HCT116 (cell line): ENCODE data around the gene HADH. TPM values are rescaled to one million over a fixed set of nuclear protein-coding genes. Genes with fewer than 3 reads are reported as not detected.

Source experiments
- ATAC-seq: fragments of 200-7000 bp; cut with Tn5 transposase; 2 replicates; pipeline ENCODE4 v1.9.1; 2020; ENCODE audit warnings: mild to moderate bottlenecking, moderate library complexity
- BruUV-seq: library from RNA; stranded (reverse); fragments of 400-500 nt; replicated peaks from 2 replicates; lab custom pipeline; 2021; lab: Mats Ljungman, UMichigan
- CTCF ChIA-PET: fragments of 300-600 bp; sonication (Branson Sonifier 250); formaldehyde crosslinking; loops from one replicate; lab custom pipeline; 2021; ENCODE audit warnings: antibody characterized with exemption; lab: Charles Lee
- POLR2A ChIA-PET: fragments of 300-600, 350-600 bp; sonication (Branson Sonifier 250); formaldehyde crosslinking; loops from one replicate; lab custom pipeline; 2021; ENCODE audit warnings: antibody characterized with exemption; lab: Charles Lee
- RAD21 ChIA-PET, 2 experiments: fragments of 300-600 bp; sonication (Branson Sonifier 250); formaldehyde crosslinking; loops; one replicate each; lab custom pipeline; 2023; ENCODE audit warnings: low total read pairs in 2 of 2; ENCODE audit not compliant: uncharacterized antibody in 2 of 2, unreplicated experiment in 2 of 2, low non-redundant PET in 1 of 2; lab: Charles Lee
- DNase-seq: peaks from one replicate; pipeline ENCODE4 v3.0.0-alpha.2; 2010; ENCODE audit warnings: low read depth, low spot score
- H2AFZ ChIP-seq: fragments of 200-600 bp; shearing (Covaris generic), sonication (generic); 2 replicates; pipeline ENCODE4 v1.6.1; 2017; ENCODE audit warnings: low read depth, mixed run types, mixed read lengths, antibody characterized with exemption, low read length; ENCODE audit not compliant: poor library complexity, severe bottlenecking
- H3K27ac ChIP-seq: 2 replicates; pipeline ENCODE4 v1.5.1; 2012; ENCODE audit warnings: low read depth, low read length
- H3K27me3 ChIP-seq: fragments of 200-600 bp; sonication (generic); 2 replicates; pipeline ENCODE4 v1.6.1; 2016; ENCODE audit warnings: mixed run types, low read length, mixed read lengths; ENCODE audit not compliant: insufficient read depth
- H3K36me3 ChIP-seq, 2 experiments: fragments of 200-500 bp in 1 of 2; fragments of 200-600 bp in 1 of 2; sonication (Bioruptor generic) in 1 of 2; sonication (generic) in 1 of 2; 2 replicates each; pipeline versions ENCODE4 v1.5.1 to v1.6.1; 2014 to 2016; ENCODE audit warnings: low read length in 2 of 2, inconsistent platforms in 1 of 2, mixed read lengths in 1 of 2, mixed run types in 1 of 2; ENCODE audit not compliant: insufficient read depth in 2 of 2, control insufficient read depth in 1 of 2
- H3K4me1 ChIP-seq, 2 experiments: fragments of 200-600 bp in 1 of 2; sonication (generic) in 1 of 2; 2 replicates each; pipeline versions ENCODE4 v1.5.1 to v1.6.1; 2012 to 2017; ENCODE audit warnings: low read length in 2 of 2, inconsistent platforms in 1 of 2, mild to moderate bottlenecking in 1 of 2, mixed read lengths in 1 of 2, mixed run types in 1 of 2, moderate library complexity in 1 of 2; ENCODE audit not compliant: insufficient read depth in 2 of 2, control insufficient read depth in 1 of 2
- H3K4me2 ChIP-seq: fragments of 200-600 bp; sonication (generic); 2 replicates; pipeline ENCODE4 v1.6.1; 2017; ENCODE audit warnings: mixed run types, low read length, mixed read lengths
- H3K4me3 ChIP-seq, 2 experiments: fragments of 200-600 bp in 1 of 2; sonication (generic) in 1 of 2; replicated peaks in 1 of 2; 2 replicates each; pipeline ENCODE4 v1.5.1; 2011 to 2016; ENCODE audit warnings: low read length in 2 of 2, control low read depth in 1 of 2, low read depth in 1 of 2, mild to moderate bottlenecking in 1 of 2, mixed read lengths in 1 of 2, mixed run types in 1 of 2
- H3K79me2 ChIP-seq: fragments of 200-600 bp; sonication (generic); 2 replicates; pipeline ENCODE4 v1.6.1; 2017; ENCODE audit warnings: mild to moderate bottlenecking, mixed run types, low read length, moderate library complexity, mixed read lengths; ENCODE audit not compliant: insufficient read depth
- H3K9ac ChIP-seq: fragments of 200-600 bp; sonication (generic); 2 replicates; pipeline ENCODE4 v1.6.1; 2016; ENCODE audit warnings: low read length, mixed read lengths
- H3K9me2 ChIP-seq: fragments of 200-600 bp; sonication (generic), shearing (Covaris generic); 2 replicates; pipeline ENCODE4 v1.6.1; 2017; ENCODE audit warnings: mixed run types, mild to moderate bottlenecking, moderate library complexity; ENCODE audit not compliant: insufficient read depth
- H3K9me3 ChIP-seq, 2 experiments: fragments of 200-500 bp in 1 of 2; fragments of 200-600 bp in 1 of 2; sonication (Bioruptor generic) in 1 of 2; sonication (generic) in 1 of 2; 2 replicates each; pipeline ENCODE4 v1.6.1; 2014 to 2017; ENCODE audit warnings: low read length in 2 of 2, mixed read lengths in 2 of 2, inconsistent platforms in 1 of 2, low read depth in 1 of 2, mild to moderate bottlenecking in 1 of 2, mixed run types in 1 of 2, moderate library complexity in 1 of 2; ENCODE audit not compliant: control insufficient read depth in 1 of 2, insufficient read depth in 1 of 2
- H4K20me1 ChIP-seq: fragments of 200-600 bp; sonication (generic), shearing (Covaris generic); 2 replicates; pipeline ENCODE4 v1.6.1; 2017; ENCODE audit warnings: mixed run types, mild to moderate bottlenecking, moderate library complexity; ENCODE audit not compliant: insufficient read depth
- EGR1 ChIP-seq: IDR thresholded peaks from 2 replicates; pipeline ENCODE4 v1.6.1; 2012; ENCODE audit warnings: low read depth
- EZH2phosphoT487 ChIP-seq: fragments of 200-600 bp; IDR thresholded peaks from 2 replicates; pipeline ENCODE4 v1.6.1; 2018; ENCODE audit warnings: antibody characterized with exemption, borderline replicate concordance
- FOSL1 ChIP-seq: IDR thresholded peaks from 2 replicates; pipeline ENCODE4 v1.6.1; 2012; ENCODE audit warnings: low read depth
- JUND ChIP-seq: IDR thresholded peaks from 2 replicates; pipeline ENCODE4 v1.6.1; 2012
- POLR2A ChIP-seq: IDR thresholded peaks from 2 replicates; pipeline ENCODE4 v1.7.0; 2011; ENCODE audit warnings: borderline replicate concordance; ENCODE audit not compliant: insufficient read depth, insufficient read length; ENCODE audit errors: extremely low read depth
- POLR2AphosphoS5 ChIP-seq: IDR thresholded peaks from 2 replicates; pipeline ENCODE4 v1.6.1; 2011; ENCODE audit warnings: mild to moderate bottlenecking, low read depth, low read length, moderate library complexity
- RAD21 ChIP-seq: IDR thresholded peaks from 2 replicates; pipeline ENCODE4 v1.6.1; 2012; ENCODE audit warnings: low read depth, mild to moderate bottlenecking
- SRF ChIP-seq: IDR thresholded peaks from 2 replicates; pipeline ENCODE4 v1.6.1; 2012; ENCODE audit warnings: low read depth
- YY1 ChIP-seq: IDR thresholded peaks from 2 replicates; pipeline ENCODE4 v1.6.1; 2011; ENCODE audit warnings: low read length, low read depth, moderate library complexity, mild to moderate bottlenecking; ENCODE audit not compliant: insufficient replicate concordance; ENCODE audit errors: extremely low read depth
- intact Hi-C: fragments of 100-400 bp; cut with micrococcal nuclease; formaldehyde crosslinking; loops from 2 replicates; pipeline ENCODE4 v1.10.0; 2022
- total RNA-seq: library from RNA; stranded (reverse); gene quantifications from one replicate; pipeline ENCODE4 v1.2.1, GENCODE V29; 2021; ENCODE audit not compliant: unreplicated experiment
- TF ChIP-seq, protein P1 (sequence below): IDR thresholded peaks from 2 replicates; pipeline ENCODE4 v1.6.1; 2012; ENCODE audit warnings: low read depth

The HADH gene
- total RNA-seq, 1 experiment from 2014 or later = 30.2 TPM

DNA sequence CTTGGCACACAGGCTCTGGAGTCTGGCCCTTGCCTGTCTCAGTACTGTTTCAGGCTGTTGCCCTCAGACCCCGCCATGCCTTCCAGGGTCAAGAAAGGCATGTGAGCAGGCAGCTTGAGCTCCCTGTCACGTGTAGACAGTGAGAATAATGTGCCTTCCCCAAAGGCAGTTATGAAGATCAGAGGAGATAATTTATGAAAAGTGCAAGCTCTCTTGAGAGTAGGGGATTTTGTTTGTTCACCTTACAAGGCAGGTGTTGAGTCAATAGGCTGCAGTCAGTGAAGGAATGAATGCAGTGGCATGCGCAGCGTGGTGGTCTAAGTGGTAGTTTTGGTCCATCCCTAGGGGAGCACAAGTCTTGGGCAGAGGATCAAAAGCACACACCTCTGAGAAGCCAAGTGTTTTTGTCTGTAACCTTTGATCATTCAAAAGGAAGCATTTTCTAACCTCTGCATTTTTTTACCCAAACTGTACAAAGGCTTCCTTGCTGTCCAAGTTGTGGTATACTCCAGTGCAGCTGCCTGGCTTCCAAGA lies 14.4 kb downstream of the HADH start (continued):
- TF ChIP-seq YY1 (no peak), FOSL1 (no peak), EGR1 (no peak), POLR2AphosphoS5 (no peak), EZH2phosphoT487 (no peak), SRF (no peak)

DNA sequence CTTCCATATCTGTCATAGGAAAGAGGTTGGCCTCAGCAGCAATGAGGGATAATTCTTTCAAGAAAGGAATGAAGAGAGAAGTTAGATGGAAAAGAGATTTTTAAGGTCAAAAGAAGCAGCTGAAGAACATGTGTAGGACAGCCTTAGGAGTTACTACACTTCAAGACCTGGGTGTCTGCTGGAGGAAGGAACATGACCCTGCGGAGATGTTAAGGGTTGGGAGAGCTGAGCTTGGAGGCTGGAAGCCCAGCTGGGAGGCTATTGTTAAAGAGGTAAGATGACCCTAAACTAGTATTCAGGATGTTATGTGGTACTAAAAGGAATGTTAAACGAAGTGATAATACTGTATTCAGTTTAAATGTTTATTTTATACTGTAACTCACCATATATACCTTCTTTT lies 15.0 kb downstream of the HADH start:
- Histone ChIP-seq H3K27me3 (no peaks in the 10 kb centered on the region), H3K79me2 (peaks cover 4% of the 10 kb centered on the region; the same call in 1 of the 2 replicates), H3K4me2 (no peak overlapping the region), H3K4me3 (no peak overlapping the region), H3K9me2 (no peaks in the 10 kb centered on the region), H3K36me3 (no peaks in the 10 kb centered on the region), H4K20me1 (no peaks in the 10 kb centered on the region), H3K4me1 (no peaks in the 10 kb centered on the region), H3K9me3 (no peaks in the 10 kb centered on the region), H3K27ac (no peak overlapping the region), H2AFZ (no peak overlapping the region), H3K9ac (no peak overlapping the region)
- intact Hi-C loops = no loop called here
- no peak for DNase-seq
- no peak for ATAC-seq
- POLR2A ChIA-PET = no interaction called here
- RAD21 ChIA-PET = no interaction called here
- TF ChIP-seq, protein P1, sequence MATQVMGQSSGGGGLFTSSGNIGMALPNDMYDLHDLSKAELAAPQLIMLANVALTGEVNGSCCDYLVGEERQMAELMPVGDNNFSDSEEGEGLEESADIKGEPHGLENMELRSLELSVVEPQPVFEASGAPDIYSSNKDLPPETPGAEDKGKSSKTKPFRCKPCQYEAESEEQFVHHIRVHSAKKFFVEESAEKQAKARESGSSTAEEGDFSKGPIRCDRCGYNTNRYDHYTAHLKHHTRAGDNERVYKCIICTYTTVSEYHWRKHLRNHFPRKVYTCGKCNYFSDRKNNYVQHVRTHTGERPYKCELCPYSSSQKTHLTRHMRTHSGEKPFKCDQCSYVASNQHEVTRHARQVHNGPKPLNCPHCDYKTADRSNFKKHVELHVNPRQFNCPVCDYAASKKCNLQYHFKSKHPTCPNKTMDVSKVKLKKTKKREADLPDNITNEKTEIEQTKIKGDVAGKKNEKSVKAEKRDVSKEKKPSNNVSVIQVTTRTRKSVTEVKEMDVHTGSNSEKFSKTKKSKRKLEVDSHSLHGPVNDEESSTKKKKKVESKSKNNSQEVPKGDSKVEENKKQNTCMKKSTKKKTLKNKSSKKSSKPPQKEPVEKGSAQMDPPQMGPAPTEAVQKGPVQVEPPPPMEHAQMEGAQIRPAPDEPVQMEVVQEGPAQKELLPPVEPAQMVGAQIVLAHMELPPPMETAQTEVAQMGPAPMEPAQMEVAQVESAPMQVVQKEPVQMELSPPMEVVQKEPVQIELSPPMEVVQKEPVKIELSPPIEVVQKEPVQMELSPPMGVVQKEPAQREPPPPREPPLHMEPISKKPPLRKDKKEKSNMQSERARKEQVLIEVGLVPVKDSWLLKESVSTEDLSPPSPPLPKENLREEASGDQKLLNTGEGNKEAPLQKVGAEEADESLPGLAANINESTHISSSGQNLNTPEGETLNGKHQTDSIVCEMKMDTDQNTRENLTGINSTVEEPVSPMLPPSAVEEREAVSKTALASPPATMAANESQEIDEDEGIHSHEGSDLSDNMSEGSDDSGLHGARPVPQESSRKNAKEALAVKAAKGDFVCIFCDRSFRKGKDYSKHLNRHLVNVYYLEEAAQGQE = no peak
- TF ChIP-seq POLR2A (no peak), JUND (no peak), RAD21 (no peak), FOSL1 (no peak), POLR2AphosphoS5 (no peak)
- BruUV-seq = no TSS peak
- CTCF ChIA-PET = no interaction called here
